A549 (cell line): ENCODE results near the gene CTSA.

Experiments used
- BCL3 ChIP-seq: fragments of >200 bp; sonication (Bioruptor Twin); formaldehyde crosslinking; IDR thresholded peaks from 3 replicates; pipeline ENCODE4 v1.6.1; 2016
- JUN ChIP-seq, 2 experiments: fragments of >200 bp; sonication (Bioruptor Twin); formaldehyde crosslinking; IDR thresholded peaks; 2 replicates in 1 of 2; 3 replicates in 1 of 2; pipeline ENCODE4 v1.6.1; 2016 to 2017
- SREBF2 ChIP-seq: fragments of 450-650 bp; IDR thresholded peaks from 2 replicates; pipeline ENCODE4 v1.6.1; 2014; ENCODE audit warnings: mild to moderate bottlenecking, moderate library complexity
- TF ChIP-seq, protein P1 (sequence below): fragments of >200 bp; sonication (Bioruptor Twin); formaldehyde crosslinking; IDR thresholded peaks from 3 replicates; pipeline ENCODE4 v1.5.1; 2016

DNA sequence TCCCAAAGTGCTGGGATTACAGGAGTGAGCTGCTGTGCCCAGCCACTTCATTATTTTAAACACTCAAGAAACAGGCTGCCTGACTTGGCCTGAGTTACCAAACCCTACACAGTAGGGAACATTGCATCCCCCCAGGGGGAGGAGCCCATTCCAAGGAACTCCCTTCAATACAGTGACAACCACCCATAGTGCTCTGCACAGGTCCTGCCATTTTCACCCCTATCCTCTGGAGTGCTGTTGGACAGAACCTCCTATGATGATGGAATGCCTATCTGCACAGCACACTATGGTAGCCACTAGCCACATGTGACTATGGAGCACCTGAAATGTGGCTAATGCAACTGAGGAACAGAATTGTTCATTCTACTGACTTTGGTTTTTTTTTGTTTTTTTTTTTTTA is 45.7 kb upstream of the CTSA start:
- TF ChIP-seq SREBF2 (no peak), JUN (IDR thresholded peaks at IDR 0.05) (no peak), BCL3 (no peak)
- TF ChIP-seq, protein P1, sequence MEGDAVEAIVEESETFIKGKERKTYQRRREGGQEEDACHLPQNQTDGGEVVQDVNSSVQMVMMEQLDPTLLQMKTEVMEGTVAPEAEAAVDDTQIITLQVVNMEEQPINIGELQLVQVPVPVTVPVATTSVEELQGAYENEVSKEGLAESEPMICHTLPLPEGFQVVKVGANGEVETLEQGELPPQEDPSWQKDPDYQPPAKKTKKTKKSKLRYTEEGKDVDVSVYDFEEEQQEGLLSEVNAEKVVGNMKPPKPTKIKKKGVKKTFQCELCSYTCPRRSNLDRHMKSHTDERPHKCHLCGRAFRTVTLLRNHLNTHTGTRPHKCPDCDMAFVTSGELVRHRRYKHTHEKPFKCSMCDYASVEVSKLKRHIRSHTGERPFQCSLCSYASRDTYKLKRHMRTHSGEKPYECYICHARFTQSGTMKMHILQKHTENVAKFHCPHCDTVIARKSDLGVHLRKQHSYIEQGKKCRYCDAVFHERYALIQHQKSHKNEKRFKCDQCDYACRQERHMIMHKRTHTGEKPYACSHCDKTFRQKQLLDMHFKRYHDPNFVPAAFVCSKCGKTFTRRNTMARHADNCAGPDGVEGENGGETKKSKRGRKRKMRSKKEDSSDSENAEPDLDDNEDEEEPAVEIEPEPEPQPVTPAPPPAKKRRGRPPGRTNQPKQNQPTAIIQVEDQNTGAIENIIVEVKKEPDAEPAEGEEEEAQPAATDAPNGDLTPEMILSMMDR: no peak
